ENCODE results near the gene GRAP2. TPM values are rescaled to one million over a fixed set of nuclear protein-coding genes. Genes with fewer than 3 reads are reported as not detected.

The GRAP2 gene
- total RNA-seq, 1 experiment from 2014 or later: 0.54 TPM

DNA sequence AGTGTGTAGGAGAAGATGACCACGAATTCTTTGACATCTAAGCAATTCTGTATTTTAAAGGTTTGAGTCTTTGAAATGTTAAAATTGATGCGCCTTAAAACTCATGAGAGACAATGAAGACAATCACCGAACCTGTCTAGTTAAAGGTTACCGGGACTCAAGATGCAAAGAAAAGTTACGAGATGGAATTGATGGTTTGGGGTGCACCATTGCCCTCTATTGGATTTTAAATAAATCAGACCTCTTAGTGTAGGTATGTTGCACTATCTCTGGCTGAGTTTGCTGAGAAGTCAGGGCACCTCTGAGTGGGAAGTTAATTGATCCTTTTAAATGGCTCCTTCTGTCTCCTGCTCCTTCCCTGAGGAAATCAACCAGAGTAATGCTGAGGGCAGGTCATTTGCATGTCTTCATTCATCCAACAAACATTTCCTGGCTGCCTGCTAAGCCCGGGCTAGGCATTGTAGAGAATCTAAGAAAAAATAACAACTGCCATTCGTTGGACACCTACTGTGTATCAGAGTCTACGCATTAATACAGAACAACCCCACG, 39.9 kb downstream of the GRAP2 start:
- no peaks in the 10 kb centered on the region for H3K9me3 ChIP-seq (ENCODE audit: control insufficient read depth, insufficient read depth, low read depth, low read length)
- no peak overlapping the region for H3K27ac ChIP-seq (ENCODE audit: low read length)
- BruUV-seq (replicated peaks): no TSS peak
- ChIA-PET POLR2A (no interaction called here), CTCF (no interaction called here)
- intact Hi-C loops (cut with micrococcal nuclease; ENCODE audit: unreplicated experiment) (no loop called here), in situ Hi-C loops (cut with HindIII; ENCODE audit: low pct_unique_long_range_greater_than_20kb, low sequenced_read_pairs) (no loop called here)
- no peak for TF ChIP-seq SIN3A (IDR thresholded peaks at IDR 0.05; ENCODE audit: borderline replicate concordance, insufficient read depth, low read depth, low read length)
- TF ChIP-seq POLR2AphosphoS5 (IDR thresholded peaks at IDR 0.05; ENCODE audit: low read depth, low read length): no peak
- H3K36me3 ChIP-seq (ENCODE audit: control insufficient read depth, insufficient read depth, low read length): no peaks in the 10 kb centered on the region
- no peak for ATAC-seq
- peaks cover under 1% of the 10 kb centered on the region; the same call in 1 of the 2 replicates for H3K27me3 ChIP-seq (ENCODE audit: control insufficient read depth, insufficient read depth, low read length)
- H3K4me3 ChIP-seq (ENCODE audit: low read depth in 2 of 2, low read length in 2 of 2): no peak overlapping the region
- no peak for DNase-seq (ENCODE audit: low read depth, low spot score)
- H3K4me1 ChIP-seq (ENCODE audit: control insufficient read depth, insufficient read depth, low read length): no peaks in the 10 kb centered on the region

DNA sequence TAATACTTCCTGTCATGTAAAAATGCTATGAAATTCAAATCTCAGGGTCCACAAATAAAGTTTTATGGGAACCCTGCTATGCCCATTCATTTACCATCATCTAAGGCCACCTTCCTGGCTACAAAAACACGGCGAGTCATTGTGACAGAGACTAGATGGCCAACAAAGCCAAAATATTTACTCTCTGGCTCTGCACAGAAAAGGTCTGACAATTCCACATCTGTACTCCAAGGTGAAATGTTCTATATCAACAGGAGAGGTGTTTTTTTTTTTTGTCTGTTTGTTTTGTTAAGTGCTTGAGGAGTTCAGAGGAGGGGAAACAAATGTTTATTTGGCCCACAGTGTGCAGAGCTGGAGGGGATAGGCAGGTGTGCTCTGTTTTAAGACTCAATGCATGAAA, 40.7 kb downstream of the GRAP2 start:
- in situ Hi-C loops (cut with HindIII; ENCODE audit: low pct_unique_long_range_greater_than_20kb, low sequenced_read_pairs) (no loop called here), intact Hi-C loops (cut with micrococcal nuclease; ENCODE audit: unreplicated experiment) (no loop called here)
- H3K27me3 ChIP-seq (ENCODE audit: control insufficient read depth, insufficient read depth, low read length): no peaks in the 10 kb centered on the region
- H3K27ac ChIP-seq (ENCODE audit: low read length): no peak overlapping the region
- ChIA-PET POLR2A (no interaction called here), CTCF (no interaction called here)
- H3K9me3 ChIP-seq (ENCODE audit: control insufficient read depth, insufficient read depth, low read depth, low read length): no peaks in the 10 kb centered on the region
- no peak overlapping the region for H3K4me3 ChIP-seq (ENCODE audit: low read depth in 2 of 2, low read length in 2 of 2)
- DNase-seq (ENCODE audit: low read depth, low spot score): no peak
- no TSS peak for BruUV-seq (replicated peaks)
- no peak for ATAC-seq
- no peaks in the 10 kb centered on the region for H3K4me1 ChIP-seq (ENCODE audit: control insufficient read depth, insufficient read depth, low read length)
- no peaks in the 10 kb centered on the region for H3K36me3 ChIP-seq (ENCODE audit: control insufficient read depth, insufficient read depth, low read length)
- TF ChIP-seq, protein P1, sequence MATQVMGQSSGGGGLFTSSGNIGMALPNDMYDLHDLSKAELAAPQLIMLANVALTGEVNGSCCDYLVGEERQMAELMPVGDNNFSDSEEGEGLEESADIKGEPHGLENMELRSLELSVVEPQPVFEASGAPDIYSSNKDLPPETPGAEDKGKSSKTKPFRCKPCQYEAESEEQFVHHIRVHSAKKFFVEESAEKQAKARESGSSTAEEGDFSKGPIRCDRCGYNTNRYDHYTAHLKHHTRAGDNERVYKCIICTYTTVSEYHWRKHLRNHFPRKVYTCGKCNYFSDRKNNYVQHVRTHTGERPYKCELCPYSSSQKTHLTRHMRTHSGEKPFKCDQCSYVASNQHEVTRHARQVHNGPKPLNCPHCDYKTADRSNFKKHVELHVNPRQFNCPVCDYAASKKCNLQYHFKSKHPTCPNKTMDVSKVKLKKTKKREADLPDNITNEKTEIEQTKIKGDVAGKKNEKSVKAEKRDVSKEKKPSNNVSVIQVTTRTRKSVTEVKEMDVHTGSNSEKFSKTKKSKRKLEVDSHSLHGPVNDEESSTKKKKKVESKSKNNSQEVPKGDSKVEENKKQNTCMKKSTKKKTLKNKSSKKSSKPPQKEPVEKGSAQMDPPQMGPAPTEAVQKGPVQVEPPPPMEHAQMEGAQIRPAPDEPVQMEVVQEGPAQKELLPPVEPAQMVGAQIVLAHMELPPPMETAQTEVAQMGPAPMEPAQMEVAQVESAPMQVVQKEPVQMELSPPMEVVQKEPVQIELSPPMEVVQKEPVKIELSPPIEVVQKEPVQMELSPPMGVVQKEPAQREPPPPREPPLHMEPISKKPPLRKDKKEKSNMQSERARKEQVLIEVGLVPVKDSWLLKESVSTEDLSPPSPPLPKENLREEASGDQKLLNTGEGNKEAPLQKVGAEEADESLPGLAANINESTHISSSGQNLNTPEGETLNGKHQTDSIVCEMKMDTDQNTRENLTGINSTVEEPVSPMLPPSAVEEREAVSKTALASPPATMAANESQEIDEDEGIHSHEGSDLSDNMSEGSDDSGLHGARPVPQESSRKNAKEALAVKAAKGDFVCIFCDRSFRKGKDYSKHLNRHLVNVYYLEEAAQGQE (IDR thresholded peaks at IDR 0.05; ENCODE audit: insufficient read depth in 1 of 2, low read depth in 2 of 2, low read length in 1 of 2): no peak
- TF ChIP-seq SIN3A (IDR thresholded peaks at IDR 0.05; ENCODE audit: borderline replicate concordance, insufficient read depth, low read depth, low read length): no peak
- no peak for TF ChIP-seq POLR2AphosphoS5 (IDR thresholded peaks at IDR 0.05; ENCODE audit: low read depth, low read length)
- no peak for TF ChIP-seq TCF7L2 (IDR thresholded peaks at IDR 0.05; ENCODE audit: low read depth, low read length)
- TF ChIP-seq, protein P2, sequence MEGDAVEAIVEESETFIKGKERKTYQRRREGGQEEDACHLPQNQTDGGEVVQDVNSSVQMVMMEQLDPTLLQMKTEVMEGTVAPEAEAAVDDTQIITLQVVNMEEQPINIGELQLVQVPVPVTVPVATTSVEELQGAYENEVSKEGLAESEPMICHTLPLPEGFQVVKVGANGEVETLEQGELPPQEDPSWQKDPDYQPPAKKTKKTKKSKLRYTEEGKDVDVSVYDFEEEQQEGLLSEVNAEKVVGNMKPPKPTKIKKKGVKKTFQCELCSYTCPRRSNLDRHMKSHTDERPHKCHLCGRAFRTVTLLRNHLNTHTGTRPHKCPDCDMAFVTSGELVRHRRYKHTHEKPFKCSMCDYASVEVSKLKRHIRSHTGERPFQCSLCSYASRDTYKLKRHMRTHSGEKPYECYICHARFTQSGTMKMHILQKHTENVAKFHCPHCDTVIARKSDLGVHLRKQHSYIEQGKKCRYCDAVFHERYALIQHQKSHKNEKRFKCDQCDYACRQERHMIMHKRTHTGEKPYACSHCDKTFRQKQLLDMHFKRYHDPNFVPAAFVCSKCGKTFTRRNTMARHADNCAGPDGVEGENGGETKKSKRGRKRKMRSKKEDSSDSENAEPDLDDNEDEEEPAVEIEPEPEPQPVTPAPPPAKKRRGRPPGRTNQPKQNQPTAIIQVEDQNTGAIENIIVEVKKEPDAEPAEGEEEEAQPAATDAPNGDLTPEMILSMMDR (IDR thresholded peaks at IDR 0.05): no peak

- Histone ChIP-seq H3K9me3 (ENCODE audit: control insufficient read depth, insufficient read depth, low read depth, low read length) (no peaks in the 10 kb centered on the region), H3K4me1 (ENCODE audit: control insufficient read depth, insufficient read depth, low read length) (no peaks in the 10 kb centered on the region), H3K4me3 (ENCODE audit: low read depth in 2 of 2, low read length in 2 of 2) (no peak overlapping the region), H3K36me3 (ENCODE audit: control insufficient read depth, insufficient read depth, low read length) (no peaks in the 10 kb centered on the region), H3K27ac (ENCODE audit: low read length) (no peak overlapping the region), H3K27me3 (ENCODE audit: control insufficient read depth, insufficient read depth, low read length) (no peaks in the 10 kb centered on the region)
- no peak for DNase-seq (ENCODE audit: low read depth, low spot score)
- CTCF ChIA-PET: interaction anchor here (0.7 kb wide), 1 partner anchor 266 kb away, joined by 3 read pairs; no protein-coding TSS in a partner anchor
- TF ChIP-seq TCF7L2 (IDR thresholded peaks at IDR 0.05; ENCODE audit: low read depth, low read length): no peak
- TF ChIP-seq, protein P1 (IDR thresholded peaks at IDR 0.05; ENCODE audit: insufficient read depth in 1 of 2, low read depth in 2 of 2, low read length in 1 of 2): no peak
- TF ChIP-seq SIN3A (IDR thresholded peaks at IDR 0.05; ENCODE audit: borderline replicate concordance, insufficient read depth, low read depth, low read length): no peak
- TF ChIP-seq, protein P2 (IDR thresholded peaks at IDR 0.05): no peak
- TF ChIP-seq POLR2AphosphoS5 (IDR thresholded peaks at IDR 0.05; ENCODE audit: low read depth, low read length): no peak
- intact Hi-C loops (cut with micrococcal nuclease; ENCODE audit: unreplicated experiment) (no loop called here), in situ Hi-C loops (cut with HindIII; ENCODE audit: low pct_unique_long_range_greater_than_20kb, low sequenced_read_pairs) (no loop called here)
- no peak for ATAC-seq
- BruUV-seq (replicated peaks): no TSS peak
- POLR2A ChIA-PET: interaction anchor here (0.6 kb wide), 1 partner anchor 809 kb away, joined by 7 read pairs; no protein-coding TSS in a partner anchor
These were observed 41.8 kb downstream of the GRAP2 start for GRCh38 chr22:39942439-39943230.

Measured in Panc1 (cell line).